Neural cell (in vitro differentiated cells): ENCODE data around the gene TAS2R41.

Source experiments
- EP300 ChIP-seq: fragments of 450-650 bp; conservative IDR thresholded peaks from 2 replicates; pipeline ENCODE4 v1.6.1; 2014; ENCODE audit warnings: antibody characterized with exemption, mild to moderate bottlenecking, moderate library complexity; ENCODE audit not compliant: poor library complexity, severe bottlenecking
- EZH2 ChIP-seq: fragments of 200-600, 300-800 bp; shearing (Covaris generic), sonication (generic); IDR thresholded peaks from 2 replicates; pipeline ENCODE4 v1.6.1; 2014; ENCODE audit warnings: antibody characterized with exemption, low read length, borderline replicate concordance, mild to moderate bottlenecking; ENCODE audit not compliant: insufficient read depth, poor library complexity, severe bottlenecking
- MXI1 ChIP-seq: fragments of 450-650 bp; conservative IDR thresholded peaks from 2 replicates; pipeline ENCODE4 v1.6.1; 2014; ENCODE audit warnings: antibody characterized with exemption, mild to moderate bottlenecking; ENCODE audit not compliant: poor library complexity, severe bottlenecking
- POLR2AphosphoS5 ChIP-seq: IDR thresholded peaks from 2 replicates; pipeline ENCODE4 v1.6.1; 2012
- RAD21 ChIP-seq: fragments of 450-650 bp; conservative IDR thresholded peaks from 2 replicates; pipeline ENCODE4 v1.6.1; 2014; ENCODE audit warnings: antibody characterized with exemption, mild to moderate bottlenecking, moderate library complexity
- SMC3 ChIP-seq: fragments of 450-650 bp; conservative IDR thresholded peaks from 2 replicates; pipeline ENCODE4 v1.6.1; 2014; ENCODE audit warnings: antibody characterized with exemption, mild to moderate bottlenecking, moderate library complexity; ENCODE audit not compliant: poor library complexity
- TF ChIP-seq, protein P1 (sequence below): fragments of 450-650 bp; IDR thresholded peaks from 2 replicates; pipeline ENCODE4 v1.5.1; 2014; ENCODE audit warnings: antibody characterized with exemption, mild to moderate bottlenecking, moderate library complexity; ENCODE audit not compliant: poor library complexity, severe bottlenecking
- TF ChIP-seq, protein P2 (sequence below): IDR thresholded peaks from 2 replicates; pipeline ENCODE4 v1.6.1; 2012; ENCODE audit warnings: borderline replicate concordance

DNA sequence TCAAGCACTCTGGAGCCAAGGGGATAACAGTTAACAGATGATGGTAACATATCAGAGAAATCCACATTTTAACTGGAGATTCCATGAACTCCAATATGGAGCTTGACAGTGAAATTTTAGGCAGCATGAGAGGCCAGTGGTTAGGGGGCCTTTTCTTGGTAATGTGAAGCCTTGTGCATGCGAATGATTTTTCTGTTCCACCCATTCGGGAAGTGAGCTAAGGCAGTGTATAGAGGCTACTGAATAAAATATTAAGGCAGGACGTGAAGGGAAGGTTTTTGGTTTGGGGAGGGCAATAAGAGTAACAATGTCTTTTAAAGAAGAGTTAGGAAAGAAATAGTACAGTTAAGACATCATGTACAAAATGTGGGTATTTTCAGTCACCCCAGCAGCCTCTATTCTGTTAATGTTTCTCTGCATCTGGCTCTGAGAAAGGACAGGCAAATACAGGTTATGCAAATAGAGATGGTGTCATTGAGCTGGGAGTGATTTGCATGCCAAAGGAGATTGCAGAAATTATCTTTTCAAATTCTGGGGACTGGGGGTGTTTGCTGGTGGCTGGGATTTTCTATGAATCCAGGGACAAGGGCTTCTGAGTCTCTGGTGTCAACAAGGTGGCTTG is 41.2 kb upstream of the TAS2R41 start:
- TF ChIP-seq, protein P1, sequence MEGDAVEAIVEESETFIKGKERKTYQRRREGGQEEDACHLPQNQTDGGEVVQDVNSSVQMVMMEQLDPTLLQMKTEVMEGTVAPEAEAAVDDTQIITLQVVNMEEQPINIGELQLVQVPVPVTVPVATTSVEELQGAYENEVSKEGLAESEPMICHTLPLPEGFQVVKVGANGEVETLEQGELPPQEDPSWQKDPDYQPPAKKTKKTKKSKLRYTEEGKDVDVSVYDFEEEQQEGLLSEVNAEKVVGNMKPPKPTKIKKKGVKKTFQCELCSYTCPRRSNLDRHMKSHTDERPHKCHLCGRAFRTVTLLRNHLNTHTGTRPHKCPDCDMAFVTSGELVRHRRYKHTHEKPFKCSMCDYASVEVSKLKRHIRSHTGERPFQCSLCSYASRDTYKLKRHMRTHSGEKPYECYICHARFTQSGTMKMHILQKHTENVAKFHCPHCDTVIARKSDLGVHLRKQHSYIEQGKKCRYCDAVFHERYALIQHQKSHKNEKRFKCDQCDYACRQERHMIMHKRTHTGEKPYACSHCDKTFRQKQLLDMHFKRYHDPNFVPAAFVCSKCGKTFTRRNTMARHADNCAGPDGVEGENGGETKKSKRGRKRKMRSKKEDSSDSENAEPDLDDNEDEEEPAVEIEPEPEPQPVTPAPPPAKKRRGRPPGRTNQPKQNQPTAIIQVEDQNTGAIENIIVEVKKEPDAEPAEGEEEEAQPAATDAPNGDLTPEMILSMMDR = no peak
- no peak for TF ChIP-seq RAD21
- no peak for TF ChIP-seq POLR2AphosphoS5
- TF ChIP-seq, protein P2, sequence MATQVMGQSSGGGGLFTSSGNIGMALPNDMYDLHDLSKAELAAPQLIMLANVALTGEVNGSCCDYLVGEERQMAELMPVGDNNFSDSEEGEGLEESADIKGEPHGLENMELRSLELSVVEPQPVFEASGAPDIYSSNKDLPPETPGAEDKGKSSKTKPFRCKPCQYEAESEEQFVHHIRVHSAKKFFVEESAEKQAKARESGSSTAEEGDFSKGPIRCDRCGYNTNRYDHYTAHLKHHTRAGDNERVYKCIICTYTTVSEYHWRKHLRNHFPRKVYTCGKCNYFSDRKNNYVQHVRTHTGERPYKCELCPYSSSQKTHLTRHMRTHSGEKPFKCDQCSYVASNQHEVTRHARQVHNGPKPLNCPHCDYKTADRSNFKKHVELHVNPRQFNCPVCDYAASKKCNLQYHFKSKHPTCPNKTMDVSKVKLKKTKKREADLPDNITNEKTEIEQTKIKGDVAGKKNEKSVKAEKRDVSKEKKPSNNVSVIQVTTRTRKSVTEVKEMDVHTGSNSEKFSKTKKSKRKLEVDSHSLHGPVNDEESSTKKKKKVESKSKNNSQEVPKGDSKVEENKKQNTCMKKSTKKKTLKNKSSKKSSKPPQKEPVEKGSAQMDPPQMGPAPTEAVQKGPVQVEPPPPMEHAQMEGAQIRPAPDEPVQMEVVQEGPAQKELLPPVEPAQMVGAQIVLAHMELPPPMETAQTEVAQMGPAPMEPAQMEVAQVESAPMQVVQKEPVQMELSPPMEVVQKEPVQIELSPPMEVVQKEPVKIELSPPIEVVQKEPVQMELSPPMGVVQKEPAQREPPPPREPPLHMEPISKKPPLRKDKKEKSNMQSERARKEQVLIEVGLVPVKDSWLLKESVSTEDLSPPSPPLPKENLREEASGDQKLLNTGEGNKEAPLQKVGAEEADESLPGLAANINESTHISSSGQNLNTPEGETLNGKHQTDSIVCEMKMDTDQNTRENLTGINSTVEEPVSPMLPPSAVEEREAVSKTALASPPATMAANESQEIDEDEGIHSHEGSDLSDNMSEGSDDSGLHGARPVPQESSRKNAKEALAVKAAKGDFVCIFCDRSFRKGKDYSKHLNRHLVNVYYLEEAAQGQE = no peak
- no peak for TF ChIP-seq SMC3
- no peak for TF ChIP-seq EZH2
- no peak for TF ChIP-seq MXI1
- no peak for TF ChIP-seq EP300
